ENCODE data around the gene OTUB2. TPM values are rescaled to one million over a fixed set of nuclear protein-coding genes. Genes with fewer than 3 reads are reported as not detected.

OTUB2 gene
- polyA plus RNA-seq, 1 of the 3 experiments (the other 2 are of a cell fraction), result 1.4 TPM

DNA sequence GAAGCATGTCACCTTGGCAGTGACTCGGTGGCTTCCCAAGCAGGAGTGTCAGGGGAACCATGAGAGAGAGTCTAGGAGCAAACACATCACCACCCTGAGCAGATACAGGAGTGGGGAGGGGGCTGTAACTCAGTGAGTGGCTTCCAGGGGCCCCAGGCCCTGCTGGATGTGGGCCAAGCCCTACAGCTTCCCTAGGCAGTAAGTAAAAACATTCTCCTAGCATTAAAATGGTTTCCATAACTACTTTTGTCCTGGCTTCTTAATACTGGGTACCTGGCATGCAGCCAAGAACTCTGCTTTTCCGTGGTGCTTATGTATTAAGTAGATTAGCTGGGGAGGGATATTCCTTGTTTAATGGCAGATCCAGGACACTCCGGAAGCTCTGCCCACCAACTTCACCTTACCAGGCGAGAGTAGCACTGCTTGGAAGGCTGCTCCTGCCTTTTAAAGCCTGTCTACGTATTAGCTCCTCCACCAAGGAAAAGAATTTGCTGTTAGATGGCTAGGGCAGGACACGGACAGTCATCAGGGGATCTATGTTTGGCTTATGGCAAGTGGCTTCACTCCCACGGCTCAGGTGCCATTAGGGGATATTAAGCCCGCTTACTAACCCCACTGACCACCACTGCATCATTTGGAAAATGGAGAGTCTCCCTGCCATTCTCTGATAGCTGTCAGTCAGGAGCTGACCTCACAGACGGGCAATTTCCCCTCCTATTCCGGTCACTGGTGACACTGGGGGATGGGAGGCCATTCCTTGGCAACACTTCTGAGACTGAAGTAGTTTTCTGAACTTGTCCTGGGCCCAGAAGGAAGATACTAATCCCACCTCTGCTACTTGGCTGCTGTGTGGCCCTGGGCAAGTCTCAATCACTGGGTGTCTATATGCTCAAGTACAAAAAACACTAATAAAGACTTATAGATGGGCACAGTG is 22.8 kb downstream of the OTUB2 start:
- Histone ChIP-seq H3K4me2 (no peak overlapping the region), H3K4me3 (ENCODE audit: low read depth in 2 of 2, low read length in 1 of 2) (no peak overlapping the region), H3K9me2 (no peaks in the 10 kb centered on the region), H2AFZ (ENCODE audit: low read depth) (no peak overlapping the region), H3K9me3 (no peaks in the 10 kb centered on the region), H3K9ac (no peak overlapping the region), H3K36me3 (replicated peaks in 1 of 2; ENCODE audit: control insufficient read depth in 1 of 2, insufficient read depth in 2 of 2, low read length in 1 of 2) (peaks cover 27 to 91% of the 10 kb centered on the region in 2 experiments), H3F3A (replicated peaks; ENCODE audit: insufficient read depth) (no peaks in the 10 kb centered on the region), H3K79me2 (ENCODE audit: insufficient read depth) (no peaks in the 10 kb centered on the region), H3K4me1 (ENCODE audit: control insufficient read depth in 1 of 2, insufficient read depth in 2 of 2, low read depth in 1 of 2, low read length in 1 of 2) (peaks cover 0 to 18% of the 10 kb centered on the region in 2 experiments; a peak in 2 of 4 replicates), H3K27me3 (ENCODE audit: insufficient read depth) (no peaks in the 10 kb centered on the region), H4K20me1 (ENCODE audit: insufficient read depth) (no peaks in the 10 kb centered on the region), H3K27ac (ENCODE audit: low read depth in 2 of 2, low read length in 1 of 2) (peak overlapping the region in 1 of 2 experiments; percentile 76; a peak in 2 of 4 replicates)
- 67% methylated on average over 5 of the region's 10 CpGs for WGBS (ENCODE audit: low lambda C conversion rate)
- ChIA-PET CTCF (interaction anchor here (0.7 to 8.3 kb wide), 6 partner anchors 11 to 437 kb away, joined by 3 to 100 read pairs (median 19); no protein-coding TSS in a partner anchor), POLR2A (interaction anchor here (0.5 to 0.7 kb wide), 2 partner anchors 11 to 76 kb away, joined by 3 to 7 read pairs; no protein-coding TSS in a partner anchor)
- TF ChIP-seq NFIC (IDR thresholded peaks at IDR 0.05; ENCODE audit: borderline replicate concordance) (peak; percentile 49), MEF2A (IDR thresholded peaks at IDR 0.05; ENCODE audit: borderline replicate concordance, low read depth) (no peak), RCOR1 (IDR thresholded peaks at IDR 0.05; ENCODE audit: low read length) (peak; percentile 11; the same call in 1 of the 2 replicates), CHD2 (IDR thresholded peaks at IDR 0.05; ENCODE audit: low read length, partially characterized antibody) (peak; percentile 12)
- DNase-seq, result peak; percentile 71

DNA sequence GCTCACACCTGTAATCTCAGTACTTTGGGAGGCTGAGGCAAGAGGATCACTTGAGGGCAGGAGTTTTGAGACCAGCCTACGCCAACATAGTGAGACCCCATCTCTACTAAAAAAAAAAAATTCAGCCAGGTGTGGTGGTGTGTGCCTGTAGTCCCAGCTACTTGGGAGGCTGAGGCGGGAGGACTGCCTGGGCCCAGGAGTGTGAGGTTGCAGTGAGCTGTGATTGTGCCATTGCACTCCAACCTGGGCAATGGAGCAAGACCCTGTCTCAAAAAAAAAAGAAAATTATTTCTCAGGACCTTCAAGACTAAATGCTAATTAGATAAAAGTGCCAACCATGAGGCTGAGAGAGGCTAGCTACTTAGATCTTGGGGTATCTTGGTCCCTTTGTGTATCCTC is 23.5 kb downstream of the OTUB2 start:
- H3K4me2 ChIP-seq, result no peak overlapping the region
- H3K36me3 ChIP-seq (replicated peaks in 1 of 2; ENCODE audit: control insufficient read depth in 1 of 2, insufficient read depth in 2 of 2, low read length in 1 of 2), result peaks cover 27 to 91% of the 10 kb centered on the region in 2 experiments
- ChIA-PET CTCF (interaction anchor here (2.7 to 8.3 kb wide), 5 partner anchors 12 to 93 kb away, joined by 12 to 100 read pairs (median 24); no protein-coding TSS in a partner anchor), POLR2A (no interaction called here)
- H3K4me3 ChIP-seq (ENCODE audit: low read depth in 2 of 2, low read length in 1 of 2), result no peak overlapping the region
- H4K20me1 ChIP-seq (ENCODE audit: insufficient read depth), result no peaks in the 10 kb centered on the region
- no peak overlapping the region for H3K27ac ChIP-seq (ENCODE audit: low read depth in 2 of 2, low read length in 1 of 2)
- WGBS (ENCODE audit: low lambda C conversion rate), result 97% methylated on average over 2 of the region's 2 CpGs
- no peaks in the 10 kb centered on the region for H3K79me2 ChIP-seq (ENCODE audit: insufficient read depth)
- H2AFZ ChIP-seq (ENCODE audit: low read depth), result no peak overlapping the region
- no peak overlapping the region for H3K9ac ChIP-seq
- TF ChIP-seq FOSL2 (IDR thresholded peaks at IDR 0.05; ENCODE audit: borderline replicate concordance, low read depth) (no peak), MXI1 (IDR thresholded peaks at IDR 0.05; ENCODE audit: low read depth, low read length) (no peak), RAD21 (IDR thresholded peaks at IDR 0.05; ENCODE audit: low read length) (no peak), NRF1 (IDR thresholded peaks at IDR 0.05; ENCODE audit: low read depth, low read length) (no peak), FOXJ3 (CRISPR knock-in tag; IDR thresholded peaks at IDR 0.05) (no peak), MAX (IDR thresholded peaks at IDR 0.05; ENCODE audit: low read depth) (no peak), JUND (IDR thresholded peaks at IDR 0.05) (no peak), REST (IDR thresholded peaks at IDR 0.05; ENCODE audit: low read depth, low read length) (no peak), GABPA (IDR thresholded peaks at IDR 0.05; ENCODE audit: low read depth) (no peak), SMC3 (IDR thresholded peaks at IDR 0.05; ENCODE audit: low read depth, low read length) (no peak), RCOR1 (IDR thresholded peaks at IDR 0.05; ENCODE audit: low read length) (no peak), TCF12 (IDR thresholded peaks at IDR 0.05) (no peak), CHD2 (IDR thresholded peaks at IDR 0.05; ENCODE audit: low read length, partially characterized antibody) (no peak), EP300 (IDR thresholded peaks at IDR 0.05; ENCODE audit: borderline replicate concordance in 1 of 2, low read depth in 1 of 2, low read length in 1 of 2) (no peak), TAF1 (IDR thresholded peaks at IDR 0.05; ENCODE audit: borderline replicate concordance, low read depth, low read length) (no peak), YY1 (IDR thresholded peaks at IDR 0.05; ENCODE audit: low read depth) (no peak), RFX5 (IDR thresholded peaks at IDR 0.05; ENCODE audit: low read length) (no peak), RXRA (IDR thresholded peaks at IDR 0.05; ENCODE audit: borderline replicate concordance, low read depth) (no peak)
- TF ChIP-seq, protein P1, sequence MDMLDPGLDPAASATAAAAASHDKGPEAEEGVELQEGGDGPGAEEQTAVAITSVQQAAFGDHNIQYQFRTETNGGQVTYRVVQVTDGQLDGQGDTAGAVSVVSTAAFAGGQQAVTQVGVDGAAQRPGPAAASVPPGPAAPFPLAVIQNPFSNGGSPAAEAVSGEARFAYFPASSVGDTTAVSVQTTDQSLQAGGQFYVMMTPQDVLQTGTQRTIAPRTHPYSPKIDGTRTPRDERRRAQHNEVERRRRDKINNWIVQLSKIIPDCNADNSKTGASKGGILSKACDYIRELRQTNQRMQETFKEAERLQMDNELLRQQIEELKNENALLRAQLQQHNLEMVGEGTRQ (IDR thresholded peaks at IDR 0.05; ENCODE audit: borderline replicate concordance, low read depth, low read length), result no peak
- no peaks in the 10 kb centered on the region for H3K27me3 ChIP-seq (ENCODE audit: insufficient read depth)
- H3K9me3 ChIP-seq, result no peaks in the 10 kb centered on the region
- no peaks in the 10 kb centered on the region for H3F3A ChIP-seq (replicated peaks; ENCODE audit: insufficient read depth)
- no peaks in the 10 kb centered on the region for H3K9me2 ChIP-seq
- DNase-seq, result no peak
- peaks cover 0 to 18% of the 10 kb centered on the region in 2 experiments; a peak in 2 of 4 replicates for H3K4me1 ChIP-seq (ENCODE audit: control insufficient read depth in 1 of 2, insufficient read depth in 2 of 2, low read depth in 1 of 2, low read length in 1 of 2)
